Fibroblast of the aortic adventitia (primary cell): ENCODE results near the gene CREBRF. TPM values are rescaled to one million over a fixed set of nuclear protein-coding genes. Genes with fewer than 3 reads are reported as not detected.
"Not testable (repeated sequence)": the region's sequence is repeated elsewhere in the genome, so short reads cannot be mapped to it uniquely, and the experiment has no call there.

Experiments used
- DNase-seq: peaks from one replicate; pipeline ENCODE4 v3.0.0-alpha.2; 2010; ENCODE audit warnings: low read depth
- H3K4me3 ChIP-seq: 2 replicates; pipeline ENCODE4 v1.5.1; 2011; ENCODE audit warnings: low read depth, mild to moderate bottlenecking, control low read depth, low read length, moderate library complexity
- CTCF ChIP-seq: IDR thresholded peaks from 2 replicates; pipeline ENCODE4 v1.5.1; 2011; ENCODE audit warnings: mild to moderate bottlenecking, low read length, control low read depth, inconsistent platforms; ENCODE audit not compliant: insufficient read depth
- total RNA-seq: library from RNA; depleted of rRNA; stranded (reverse); fragments of >200 nt; gene quantifications from 2 replicates; pipeline ENCODE4 v1.2.3, GENCODE V29; 2012; ENCODE audit warnings: low replicate concordance

CREBRF gene
- total RNA-seq, 1 donor: 29.7 TPM

GRCh38 chr5:173099461-173099860 lies 43.3 kb downstream of the CREBRF start:
- no peak for DNase-seq
- no peak overlapping the region for H3K4me3 ChIP-seq
- no peak for TF ChIP-seq CTCF

GRCh38 chr5:173101245-173101644 lies 45.1 kb downstream of the CREBRF start:
- H3K4me3 ChIP-seq: no peak overlapping the region
- TF ChIP-seq CTCF: no peak
- DNase-seq: no peak

- TF ChIP-seq CTCF: no peak
- H3K4me3 ChIP-seq: no peak overlapping the region
- no peak for DNase-seq
These were observed 47.3 kb downstream of the CREBRF start for GRCh38 chr5:173103411-173103810.

DNA sequence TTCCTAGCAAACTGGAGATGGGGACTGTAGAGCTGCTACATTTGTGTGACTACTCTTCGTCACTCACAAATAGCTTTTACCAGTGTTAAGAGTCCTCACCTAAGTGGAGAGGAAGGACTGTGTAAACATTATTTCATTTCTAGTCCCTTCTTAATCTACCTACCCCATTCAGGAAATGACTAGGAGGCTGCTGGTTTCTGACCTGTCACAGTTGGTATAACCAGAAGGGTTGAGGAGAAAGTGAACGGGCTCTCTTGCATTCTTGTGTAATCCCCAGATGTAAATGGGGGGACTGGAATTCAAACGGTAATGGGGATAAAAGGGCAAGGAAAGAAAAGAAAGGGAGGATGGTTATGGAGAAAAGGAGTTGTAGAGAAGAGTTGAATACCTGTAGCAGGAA lies 52.8 kb downstream of the CREBRF start:
- DNase-seq: no peak
- no peak for TF ChIP-seq CTCF
- no peak overlapping the region for H3K4me3 ChIP-seq

GRCh38 chr5:173114536-173114935 lies 58.4 kb downstream of the CREBRF start:
- no peak overlapping the region for H3K4me3 ChIP-seq
- DNase-seq: no peak
- no peak for TF ChIP-seq CTCF

DNA sequence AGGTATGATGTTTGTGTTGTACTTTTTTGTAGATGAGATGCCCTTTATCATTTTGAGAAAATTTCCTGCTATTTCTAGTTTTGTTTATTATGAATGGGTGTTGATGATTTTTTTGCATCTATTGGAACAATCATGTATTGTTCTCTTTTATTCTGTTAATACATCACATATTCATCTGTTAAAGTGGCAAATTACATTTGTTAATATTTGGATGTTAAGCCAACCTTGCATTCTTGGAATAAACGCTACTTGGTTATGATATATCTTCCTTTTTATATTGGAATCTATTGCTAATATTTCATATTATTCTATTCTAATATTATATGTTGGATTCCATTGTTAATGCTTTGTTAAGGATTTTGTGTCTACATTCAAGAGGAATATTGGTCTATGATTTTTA lies 63.6 kb downstream of the CREBRF start:
- no peak for DNase-seq
- no peak overlapping the region for H3K4me3 ChIP-seq
- no peak for TF ChIP-seq CTCF

DNA sequence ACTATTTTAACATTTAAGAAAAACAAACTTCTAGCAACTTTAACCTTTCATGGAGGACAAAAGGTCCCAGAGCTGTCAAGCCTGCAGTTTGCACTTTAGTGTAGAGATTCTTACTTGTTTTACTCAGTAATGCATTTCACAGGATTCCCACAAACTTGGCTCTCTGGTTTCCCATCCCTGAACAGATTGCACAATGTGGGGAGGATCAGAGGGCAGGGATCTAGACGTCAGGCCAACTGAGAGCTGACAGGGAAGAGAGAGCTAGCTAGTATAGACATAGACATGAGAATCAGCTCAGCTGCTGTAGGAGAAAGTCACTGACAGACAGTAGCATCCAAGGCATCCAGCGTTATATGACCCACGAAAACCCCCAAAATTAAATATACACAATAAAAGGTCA lies 67.3 kb downstream of the CREBRF start:
- DNase-seq: peak; percentile 50

DNA sequence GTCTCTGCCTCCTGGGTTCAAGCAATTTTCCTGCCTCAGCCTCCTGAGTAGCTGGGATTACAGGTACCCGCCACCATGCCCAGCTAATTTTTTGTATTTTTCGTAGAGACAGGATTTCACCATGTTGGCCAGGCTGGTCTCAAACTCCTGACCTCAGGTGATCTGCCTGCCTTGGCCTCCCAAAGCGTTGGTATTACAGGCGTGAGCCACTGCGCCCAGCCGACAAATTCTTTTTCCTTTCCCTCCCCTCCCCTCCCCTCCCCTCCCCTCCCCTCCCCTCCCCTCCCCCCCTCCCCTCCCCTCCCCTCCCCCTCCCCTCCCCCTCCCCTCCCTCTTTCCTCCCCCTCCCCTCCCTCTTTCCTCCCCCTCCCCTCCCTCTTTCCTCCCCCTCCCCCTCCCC lies 76.0 kb downstream of the CREBRF start:
- DNase-seq, H3K4me3 ChIP-seq: not testable (repeated sequence)

More for the DNA sequence above, 67.3 kb downstream of the CREBRF start:
- no peak for TF ChIP-seq CTCF
- H3K4me3 ChIP-seq: no peak overlapping the region
